ENCODE results near the gene SIVA1.

The SIVA1 gene

DNA sequence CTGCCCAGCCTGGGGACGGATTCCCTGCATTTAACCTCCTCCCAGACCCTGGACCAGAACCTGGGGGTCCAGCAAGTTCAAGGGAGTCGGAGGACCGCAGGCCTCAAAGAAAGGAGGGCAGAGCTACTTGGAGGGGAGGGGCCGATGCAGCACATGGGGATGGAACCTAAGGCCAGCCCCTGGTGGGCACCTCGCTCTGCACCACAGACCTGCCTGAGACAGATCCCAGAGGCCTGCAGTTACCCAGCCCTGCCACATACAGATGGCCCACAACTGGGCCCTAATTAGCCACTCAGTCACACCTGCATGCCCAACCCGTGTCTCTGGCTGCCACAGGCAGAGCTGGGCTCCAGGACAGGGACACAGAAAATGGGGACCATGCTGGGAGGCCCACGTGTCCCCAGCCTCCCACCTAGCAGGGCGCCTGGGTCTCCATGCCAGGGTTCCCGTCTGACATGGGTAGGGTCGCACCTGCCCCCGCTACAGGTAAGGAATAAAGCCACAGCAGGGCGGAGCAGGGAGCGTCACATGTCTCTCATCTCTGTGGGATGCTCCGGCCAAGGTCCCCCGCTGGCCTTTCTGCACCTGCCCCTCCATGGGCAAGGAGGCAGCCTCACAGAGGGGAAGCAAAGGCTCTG lies 25.9 kb downstream of the SIVA1 start:
- Histone ChIP-seq H3K4me3 (ENCODE audit: low read length) (no peak overlapping the region), H3K27me3 (replicated peaks; ENCODE audit: control insufficient read depth, insufficient read depth, low read length) (no peaks in the 10 kb centered on the region), H3K9me3 (ENCODE audit: control insufficient read depth, low read length) (no peaks in the 10 kb centered on the region), H3K36me3 (ENCODE audit: control insufficient read depth, insufficient read depth, low read length, severe bottlenecking) (peaks cover 17% of the 10 kb centered on the region), H3K9ac (ENCODE audit: low read length) (no peak overlapping the region), H3K4me1 (ENCODE audit: control insufficient read depth, insufficient read depth, low read length) (no peaks in the 10 kb centered on the region)
- no peak for DNase-seq (ENCODE audit: low read depth)

DNA sequence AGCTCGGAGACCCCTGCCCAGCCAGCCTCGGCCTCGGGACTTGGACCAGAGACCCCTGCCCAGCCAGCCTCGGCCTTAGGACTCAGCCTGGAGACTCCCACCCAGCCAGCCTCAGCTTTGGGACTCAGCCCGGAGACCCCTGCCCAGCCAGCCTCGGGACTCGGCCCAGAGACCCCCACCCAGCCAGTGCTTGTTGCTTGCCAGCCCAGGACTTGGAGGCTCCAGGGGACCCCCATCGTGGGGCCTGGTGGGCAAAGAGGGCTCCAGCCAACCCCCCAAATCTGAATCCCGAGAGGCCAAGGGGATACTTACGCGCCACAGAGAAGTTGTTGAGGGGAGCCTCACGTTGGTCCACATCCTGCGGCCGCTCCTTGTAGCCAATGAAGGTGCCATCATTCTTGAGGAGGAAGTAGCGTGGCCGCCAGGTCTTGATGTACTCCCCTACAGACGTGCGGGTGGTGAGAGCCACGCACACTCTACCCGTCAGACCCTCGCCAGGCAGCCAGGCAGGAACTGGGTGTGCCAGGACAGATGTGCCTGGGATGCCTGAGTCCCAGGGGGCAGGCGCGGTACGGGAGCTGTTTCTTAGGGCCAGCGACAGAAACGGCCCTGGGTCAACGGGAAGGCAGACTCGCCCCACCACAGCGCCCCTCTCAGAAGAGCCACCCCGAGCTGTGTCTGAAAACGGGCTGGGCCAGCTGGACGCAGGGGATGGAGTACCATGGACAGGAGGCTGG lies 27.0 kb downstream of the SIVA1 start:
- H3K4me3 ChIP-seq (ENCODE audit: low read length), result no peak overlapping the region
- H3K4me1 ChIP-seq (ENCODE audit: control insufficient read depth, insufficient read depth, low read length), result no peaks in the 10 kb centered on the region
- no peak overlapping the region for H3K9ac ChIP-seq (ENCODE audit: low read length)
- no peaks in the 10 kb centered on the region for H3K27me3 ChIP-seq (replicated peaks; ENCODE audit: control insufficient read depth, insufficient read depth, low read length)
- DNase-seq (ENCODE audit: low read depth), result no peak
- H3K36me3 ChIP-seq (ENCODE audit: control insufficient read depth, insufficient read depth, low read length, severe bottlenecking), result peaks cover 15% of the 10 kb centered on the region
- H3K9me3 ChIP-seq (ENCODE audit: control insufficient read depth, low read length), result no peaks in the 10 kb centered on the region

DNA sequence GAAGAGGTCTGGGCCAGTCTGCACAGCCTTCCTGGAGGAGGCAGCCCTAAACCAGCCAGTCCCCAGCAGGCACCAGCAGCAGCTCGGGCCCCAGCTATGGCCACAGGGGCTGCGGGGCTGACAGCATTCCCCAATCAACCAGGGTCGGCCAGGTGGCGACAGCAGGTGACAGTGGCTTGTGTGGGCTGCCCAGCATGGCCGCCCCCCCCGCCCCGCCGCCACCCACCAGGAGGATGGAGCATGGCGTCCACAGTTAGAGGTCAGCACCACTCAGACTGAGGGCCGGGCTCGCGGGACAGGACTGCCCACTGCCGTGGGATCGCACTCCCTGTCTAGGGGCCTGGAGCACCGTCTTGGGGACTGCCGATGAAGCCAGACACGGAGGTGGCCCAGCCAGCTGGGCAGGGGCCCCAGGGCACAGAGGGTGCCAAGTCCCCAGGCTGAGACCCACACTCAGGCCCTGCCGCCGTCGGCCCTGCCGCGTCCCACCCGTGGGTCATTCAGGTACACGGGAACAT lies 27.6 kb downstream of the SIVA1 start:
- peaks cover 9% of the 10 kb centered on the region for H3K36me3 ChIP-seq (ENCODE audit: control insufficient read depth, insufficient read depth, low read length, severe bottlenecking)
- no peak overlapping the region for H3K9ac ChIP-seq (ENCODE audit: low read length)
- no peaks in the 10 kb centered on the region for H3K9me3 ChIP-seq (ENCODE audit: control insufficient read depth, low read length)
- H3K27me3 ChIP-seq (replicated peaks; ENCODE audit: control insufficient read depth, insufficient read depth, low read length), result no peaks in the 10 kb centered on the region
- H3K4me3 ChIP-seq (ENCODE audit: low read length), result no peak overlapping the region
- no peaks in the 10 kb centered on the region for H3K4me1 ChIP-seq (ENCODE audit: control insufficient read depth, insufficient read depth, low read length)
- no peak for DNase-seq (ENCODE audit: low read depth)

DNA sequence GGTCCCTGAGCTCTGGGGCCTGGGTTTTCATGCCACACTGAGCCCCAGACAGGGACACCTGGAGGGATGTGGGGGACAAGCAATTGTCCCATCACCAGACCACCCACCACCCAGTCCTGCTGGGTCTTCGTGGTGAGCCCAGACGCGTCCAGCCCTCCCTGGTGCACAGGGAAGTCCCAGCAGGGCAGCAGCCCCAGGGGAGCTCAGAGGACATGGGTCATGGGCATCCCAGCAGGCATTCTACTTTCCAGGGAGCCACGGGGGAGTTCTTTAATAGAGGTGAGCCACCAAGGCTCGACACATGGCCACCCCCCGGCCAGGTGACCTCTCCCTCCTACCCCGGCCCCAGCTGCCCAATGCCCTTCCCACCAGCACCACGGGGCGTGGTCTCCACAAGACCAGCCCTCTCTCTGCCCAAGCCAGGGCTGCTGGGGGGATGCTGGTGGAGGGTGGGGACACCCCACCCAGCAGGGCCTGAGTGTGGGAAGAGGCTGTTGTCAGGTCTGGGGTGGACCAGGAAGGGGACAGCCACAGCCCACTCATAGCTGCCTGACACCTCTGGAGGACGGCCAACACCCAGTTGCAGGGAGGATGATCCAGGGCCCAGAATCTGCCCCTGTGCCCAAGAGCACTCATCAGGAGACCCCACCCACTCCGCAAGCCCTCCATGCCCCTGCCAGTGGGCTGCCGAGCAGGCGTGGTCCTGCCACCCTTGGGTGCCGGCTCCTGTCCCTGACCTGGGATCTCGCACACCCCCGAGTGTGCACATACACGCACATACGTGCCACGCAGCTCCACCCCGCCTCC lies 28.5 kb downstream of the SIVA1 start:
- no peaks in the 10 kb centered on the region for H3K4me1 ChIP-seq (ENCODE audit: control insufficient read depth, insufficient read depth, low read length)
- H3K9ac ChIP-seq (ENCODE audit: low read length), result no peak overlapping the region
- no peak overlapping the region for H3K4me3 ChIP-seq (ENCODE audit: low read length)
- no peaks in the 10 kb centered on the region for H3K27me3 ChIP-seq (replicated peaks; ENCODE audit: control insufficient read depth, insufficient read depth, low read length)
- no peaks in the 10 kb centered on the region for H3K9me3 ChIP-seq (ENCODE audit: control insufficient read depth, low read length)
- peaks cover 5% of the 10 kb centered on the region for H3K36me3 ChIP-seq (ENCODE audit: control insufficient read depth, insufficient read depth, low read length, severe bottlenecking)
- no peak for DNase-seq (ENCODE audit: low read depth)

DNA sequence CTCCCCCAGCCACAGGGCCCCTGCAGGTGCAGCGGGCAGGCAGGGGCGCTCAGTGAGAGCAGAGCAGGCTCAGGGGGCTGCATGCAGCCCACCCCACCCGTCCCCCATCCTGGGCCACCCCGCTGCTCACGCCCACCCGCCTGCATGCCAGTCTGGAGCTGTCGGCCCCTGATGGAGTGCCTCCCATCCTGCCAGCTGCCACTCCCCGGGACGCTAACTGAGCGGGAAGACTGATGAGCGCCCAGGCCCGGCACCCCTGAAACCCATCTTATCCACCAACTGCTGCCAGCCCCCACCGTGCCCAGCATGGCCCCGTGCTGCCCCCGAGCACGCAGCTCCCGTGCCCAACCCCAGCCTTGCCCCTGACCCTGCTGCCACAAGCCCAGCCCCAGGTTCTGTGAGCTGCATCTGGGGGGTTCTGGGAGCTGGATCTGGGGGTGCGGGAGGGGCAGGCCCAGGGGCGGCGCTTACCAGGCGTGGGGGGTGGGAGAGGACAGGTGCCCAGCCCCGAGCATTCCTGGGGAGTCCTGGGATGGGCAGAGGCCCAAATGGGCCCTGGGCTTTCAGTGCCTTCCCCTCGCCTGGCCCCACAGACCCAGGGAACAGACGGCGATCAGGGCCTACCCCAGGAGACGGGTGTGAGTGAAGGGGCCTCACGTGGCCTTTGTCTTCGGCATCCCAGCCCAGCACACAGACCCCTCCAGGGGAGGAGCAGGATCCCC lies 29.3 kb downstream of the SIVA1 start:
- Histone ChIP-seq H3K4me1 (ENCODE audit: control insufficient read depth, insufficient read depth, low read length) (no peaks in the 10 kb centered on the region), H3K4me3 (ENCODE audit: low read length) (no peak overlapping the region), H3K9ac (ENCODE audit: low read length) (no peak overlapping the region), H3K36me3 (ENCODE audit: control insufficient read depth, insufficient read depth, low read length, severe bottlenecking) (no peaks in the 10 kb centered on the region), H3K9me3 (ENCODE audit: control insufficient read depth, low read length) (no peaks in the 10 kb centered on the region), H3K27me3 (replicated peaks; ENCODE audit: control insufficient read depth, insufficient read depth, low read length) (no peaks in the 10 kb centered on the region)
- no peak for DNase-seq (ENCODE audit: low read depth)

DNA sequence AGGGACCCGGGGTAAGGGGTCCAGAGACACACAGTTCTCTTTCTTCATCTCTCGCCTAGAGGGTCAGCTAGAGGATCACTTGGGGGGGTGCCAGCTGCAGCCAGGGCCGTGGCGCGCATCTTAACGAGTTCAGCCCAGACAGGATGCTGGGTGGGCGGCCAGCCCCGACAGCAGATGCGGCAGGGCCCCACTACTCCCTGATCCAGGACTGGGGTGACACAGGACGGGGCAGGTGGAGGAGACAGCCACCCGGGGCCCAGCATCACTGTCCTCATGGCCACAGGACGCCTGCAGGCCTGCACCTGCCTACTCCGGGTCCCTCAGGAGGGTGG lies 29.8 kb downstream of the SIVA1 start:
- no peak for DNase-seq (ENCODE audit: low read depth)
- Histone ChIP-seq H3K4me3 (ENCODE audit: low read length) (no peak overlapping the region), H3K36me3 (ENCODE audit: control insufficient read depth, insufficient read depth, low read length, severe bottlenecking) (no peaks in the 10 kb centered on the region), H3K9ac (ENCODE audit: low read length) (no peak overlapping the region), H3K9me3 (ENCODE audit: control insufficient read depth, low read length) (no peaks in the 10 kb centered on the region), H3K4me1 (ENCODE audit: control insufficient read depth, insufficient read depth, low read length) (no peaks in the 10 kb centered on the region), H3K27me3 (replicated peaks; ENCODE audit: control insufficient read depth, insufficient read depth, low read length) (no peaks in the 10 kb centered on the region)

DNA sequence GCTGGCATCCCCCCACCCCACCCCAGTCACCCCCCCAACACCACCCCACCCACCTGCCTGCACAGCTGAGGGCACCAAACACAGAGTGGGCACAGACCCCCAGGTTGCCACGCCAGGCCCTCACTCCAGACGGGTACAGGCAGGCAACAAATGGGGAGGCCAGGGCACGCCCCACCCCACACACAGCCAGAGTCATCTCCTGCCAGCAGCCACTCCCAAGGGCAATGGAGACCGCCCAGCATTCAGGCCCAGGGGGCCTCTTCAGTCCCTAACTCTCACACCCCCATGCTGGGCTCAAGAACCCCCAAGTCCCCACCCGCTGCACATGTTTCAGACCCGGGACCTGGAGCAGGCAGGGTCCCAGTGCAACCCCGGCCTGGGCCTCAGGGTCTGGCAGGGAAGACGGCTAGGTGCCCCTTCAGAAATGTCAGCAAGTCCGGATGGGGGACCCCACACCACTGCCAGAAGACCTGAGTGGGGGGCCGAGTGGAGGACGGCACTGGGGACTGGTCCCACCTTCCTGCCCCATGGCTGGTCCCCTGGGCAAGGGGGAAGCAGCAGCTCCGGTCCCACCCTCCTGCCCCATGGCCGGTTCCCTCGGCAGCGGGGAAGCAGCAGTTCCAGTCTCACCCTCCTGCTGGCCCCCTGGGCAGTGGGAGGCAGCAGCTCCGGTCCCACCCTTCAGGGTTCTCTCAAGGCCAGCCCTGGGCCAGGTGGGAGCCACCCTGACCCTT lies 30.7 kb downstream of the SIVA1 start:
- no peak for DNase-seq (ENCODE audit: low read depth)
- H3K36me3 ChIP-seq (ENCODE audit: control insufficient read depth, insufficient read depth, low read length, severe bottlenecking), result peaks cover 4% of the 10 kb centered on the region
- H3K9ac ChIP-seq (ENCODE audit: low read length), result no peak overlapping the region
- no peaks in the 10 kb centered on the region for H3K4me1 ChIP-seq (ENCODE audit: control insufficient read depth, insufficient read depth, low read length)
- H3K27me3 ChIP-seq (replicated peaks; ENCODE audit: control insufficient read depth, insufficient read depth, low read length), result no peaks in the 10 kb centered on the region
- no peak overlapping the region for H3K4me3 ChIP-seq (ENCODE audit: low read length)
- H3K9me3 ChIP-seq (ENCODE audit: control insufficient read depth, low read length), result no peaks in the 10 kb centered on the region

DNA sequence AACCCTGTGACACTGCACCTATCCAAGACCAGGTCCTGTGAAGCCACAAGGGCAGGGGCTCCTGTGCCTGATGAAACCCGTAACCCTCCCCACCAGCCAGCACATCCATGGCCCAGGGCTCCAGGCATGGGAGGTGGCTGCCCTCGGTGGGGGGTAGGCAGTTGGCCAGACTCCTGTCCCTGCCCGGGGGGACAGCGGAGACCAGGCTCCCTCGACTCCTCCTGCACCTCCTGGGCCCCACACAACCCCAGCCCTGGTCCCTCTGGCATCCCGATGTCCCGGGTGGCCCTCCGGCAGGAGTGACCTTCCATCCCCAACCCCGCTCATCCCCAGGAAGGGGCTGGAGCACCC lies 31.2 kb downstream of the SIVA1 start:
- no peaks in the 10 kb centered on the region for H3K4me1 ChIP-seq (ENCODE audit: control insufficient read depth, insufficient read depth, low read length)
- no peak overlapping the region for H3K9ac ChIP-seq (ENCODE audit: low read length)

DNA sequence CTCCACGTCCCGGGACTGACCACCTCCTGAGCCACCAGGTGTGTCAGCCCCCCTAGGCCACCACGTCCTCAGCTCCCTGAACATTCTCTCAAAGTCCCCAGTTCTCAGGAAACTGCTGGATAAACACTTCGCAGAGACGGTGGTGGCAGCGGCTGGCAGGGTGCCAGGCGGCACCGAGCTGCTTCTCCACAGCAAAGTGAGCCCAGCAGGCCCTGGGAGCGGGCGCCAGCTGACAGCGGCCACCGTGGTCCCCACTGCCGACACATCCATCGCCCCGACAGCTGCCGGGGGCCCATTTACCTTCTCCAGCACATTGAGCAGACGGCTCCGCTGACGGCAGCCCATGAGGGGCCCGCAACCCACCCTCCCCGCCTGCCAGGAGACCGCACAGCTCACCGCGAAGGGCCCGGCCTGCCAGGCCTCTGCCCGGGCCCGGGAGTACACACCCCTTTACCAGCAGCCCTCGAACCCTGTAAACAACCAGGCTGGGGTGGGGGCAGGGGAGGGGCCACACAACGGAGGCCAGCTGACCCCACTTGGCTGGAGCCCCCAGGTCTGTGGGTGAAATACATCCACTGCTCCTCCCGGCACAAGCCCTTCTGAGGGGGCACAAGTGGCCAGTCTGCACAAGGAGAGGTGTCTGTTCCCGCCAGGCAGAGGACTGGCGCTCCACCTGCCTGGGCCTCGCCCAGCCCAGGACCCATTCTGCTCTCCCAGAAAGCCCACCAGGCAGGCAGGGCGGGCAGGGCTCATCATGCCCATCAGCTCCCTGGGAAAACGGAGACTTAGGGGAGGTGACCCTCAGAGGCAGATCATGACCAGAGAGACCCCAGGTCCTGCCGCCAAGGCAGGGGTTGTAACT lies 32.1 kb downstream of the SIVA1 start:
- Histone ChIP-seq H3K4me1 (ENCODE audit: control insufficient read depth, insufficient read depth, low read length) (no peaks in the 10 kb centered on the region), H3K9ac (ENCODE audit: low read length) (no peak overlapping the region), H3K36me3 (ENCODE audit: control insufficient read depth, insufficient read depth, low read length, severe bottlenecking) (peaks cover 11% of the 10 kb centered on the region), H3K27me3 (replicated peaks; ENCODE audit: control insufficient read depth, insufficient read depth, low read length) (no peaks in the 10 kb centered on the region), H3K4me3 (ENCODE audit: low read length) (no peak overlapping the region), H3K9me3 (ENCODE audit: control insufficient read depth, low read length) (no peaks in the 10 kb centered on the region)
- no peak for DNase-seq (ENCODE audit: low read depth)

More for the DNA sequence above, 31.2 kb downstream of the SIVA1 start:
- H3K4me3 ChIP-seq (ENCODE audit: low read length), result no peak overlapping the region
- no peaks in the 10 kb centered on the region for H3K9me3 ChIP-seq (ENCODE audit: control insufficient read depth, low read length)
- no peaks in the 10 kb centered on the region for H3K27me3 ChIP-seq (replicated peaks; ENCODE audit: control insufficient read depth, insufficient read depth, low read length)
- peaks cover 4% of the 10 kb centered on the region for H3K36me3 ChIP-seq (ENCODE audit: control insufficient read depth, insufficient read depth, low read length, severe bottlenecking)
- DNase-seq (ENCODE audit: low read depth), result no peak

DNA sequence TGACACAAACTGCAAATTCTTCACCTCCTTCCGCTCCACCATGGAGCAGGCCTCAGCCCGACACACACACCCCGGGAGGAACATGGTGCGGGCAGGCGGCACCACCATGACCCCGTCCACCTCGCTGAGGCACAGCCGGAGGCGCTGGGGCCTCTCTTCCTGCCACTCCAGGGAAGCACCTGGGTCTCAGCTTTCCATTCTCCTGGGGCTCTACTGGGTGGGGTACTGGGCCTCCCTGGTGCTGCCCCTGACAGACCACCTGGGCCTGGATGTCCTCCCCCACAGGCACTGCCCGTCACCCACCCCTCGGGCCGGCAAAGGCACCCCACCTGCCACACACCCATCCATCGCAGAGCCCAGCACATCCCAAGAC lies 32.7 kb downstream of the SIVA1 start:
- no peak overlapping the region for H3K9ac ChIP-seq (ENCODE audit: low read length)
- no peak for DNase-seq (ENCODE audit: low read depth)
- H3K36me3 ChIP-seq (ENCODE audit: control insufficient read depth, insufficient read depth, low read length, severe bottlenecking), result peaks cover 14% of the 10 kb centered on the region

More for the DNA sequence above, 32.7 kb downstream of the SIVA1 start:
- no peaks in the 10 kb centered on the region for H3K4me1 ChIP-seq (ENCODE audit: control insufficient read depth, insufficient read depth, low read length)
- H3K27me3 ChIP-seq (replicated peaks; ENCODE audit: control insufficient read depth, insufficient read depth, low read length), result no peaks in the 10 kb centered on the region
- H3K9me3 ChIP-seq (ENCODE audit: control insufficient read depth, low read length), result no peaks in the 10 kb centered on the region
- H3K4me3 ChIP-seq (ENCODE audit: low read length), result no peak overlapping the region
